ENCODE data around the gene FBP2.
"Not testable (repeated sequence)": the region's sequence is repeated elsewhere in the genome, so short reads cannot be mapped to it uniquely, and the experiment has no call there.

DNA sequence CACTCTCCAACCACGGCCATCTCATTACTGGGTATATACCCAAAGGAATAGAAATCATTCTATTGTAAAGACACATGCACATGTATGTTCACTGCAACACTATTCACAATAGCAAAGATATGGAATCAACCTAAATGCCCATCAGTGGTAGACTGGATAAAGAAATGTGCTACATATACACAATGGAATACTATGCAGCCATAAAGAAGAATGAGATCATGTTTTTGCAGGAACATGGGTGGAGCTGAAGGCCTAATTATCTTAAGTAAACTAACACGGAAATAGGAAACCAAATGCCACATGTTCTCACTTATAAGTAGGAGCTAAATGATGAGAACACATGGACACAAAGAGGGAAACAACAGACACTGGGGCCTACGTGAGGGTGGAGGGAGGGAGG lies 29.3 kb downstream of the FBP2 start:
- TF ChIP-seq, protein P1, sequence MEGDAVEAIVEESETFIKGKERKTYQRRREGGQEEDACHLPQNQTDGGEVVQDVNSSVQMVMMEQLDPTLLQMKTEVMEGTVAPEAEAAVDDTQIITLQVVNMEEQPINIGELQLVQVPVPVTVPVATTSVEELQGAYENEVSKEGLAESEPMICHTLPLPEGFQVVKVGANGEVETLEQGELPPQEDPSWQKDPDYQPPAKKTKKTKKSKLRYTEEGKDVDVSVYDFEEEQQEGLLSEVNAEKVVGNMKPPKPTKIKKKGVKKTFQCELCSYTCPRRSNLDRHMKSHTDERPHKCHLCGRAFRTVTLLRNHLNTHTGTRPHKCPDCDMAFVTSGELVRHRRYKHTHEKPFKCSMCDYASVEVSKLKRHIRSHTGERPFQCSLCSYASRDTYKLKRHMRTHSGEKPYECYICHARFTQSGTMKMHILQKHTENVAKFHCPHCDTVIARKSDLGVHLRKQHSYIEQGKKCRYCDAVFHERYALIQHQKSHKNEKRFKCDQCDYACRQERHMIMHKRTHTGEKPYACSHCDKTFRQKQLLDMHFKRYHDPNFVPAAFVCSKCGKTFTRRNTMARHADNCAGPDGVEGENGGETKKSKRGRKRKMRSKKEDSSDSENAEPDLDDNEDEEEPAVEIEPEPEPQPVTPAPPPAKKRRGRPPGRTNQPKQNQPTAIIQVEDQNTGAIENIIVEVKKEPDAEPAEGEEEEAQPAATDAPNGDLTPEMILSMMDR (IDR thresholded peaks at IDR 0.05), result not testable (repeated sequence)
- TF ChIP-seq POLR2A (IDR thresholded peaks at IDR 0.05), result not testable (repeated sequence)
